ENCODE data around the gene HSD17B3.

- TF ChIP-seq, protein P1, sequence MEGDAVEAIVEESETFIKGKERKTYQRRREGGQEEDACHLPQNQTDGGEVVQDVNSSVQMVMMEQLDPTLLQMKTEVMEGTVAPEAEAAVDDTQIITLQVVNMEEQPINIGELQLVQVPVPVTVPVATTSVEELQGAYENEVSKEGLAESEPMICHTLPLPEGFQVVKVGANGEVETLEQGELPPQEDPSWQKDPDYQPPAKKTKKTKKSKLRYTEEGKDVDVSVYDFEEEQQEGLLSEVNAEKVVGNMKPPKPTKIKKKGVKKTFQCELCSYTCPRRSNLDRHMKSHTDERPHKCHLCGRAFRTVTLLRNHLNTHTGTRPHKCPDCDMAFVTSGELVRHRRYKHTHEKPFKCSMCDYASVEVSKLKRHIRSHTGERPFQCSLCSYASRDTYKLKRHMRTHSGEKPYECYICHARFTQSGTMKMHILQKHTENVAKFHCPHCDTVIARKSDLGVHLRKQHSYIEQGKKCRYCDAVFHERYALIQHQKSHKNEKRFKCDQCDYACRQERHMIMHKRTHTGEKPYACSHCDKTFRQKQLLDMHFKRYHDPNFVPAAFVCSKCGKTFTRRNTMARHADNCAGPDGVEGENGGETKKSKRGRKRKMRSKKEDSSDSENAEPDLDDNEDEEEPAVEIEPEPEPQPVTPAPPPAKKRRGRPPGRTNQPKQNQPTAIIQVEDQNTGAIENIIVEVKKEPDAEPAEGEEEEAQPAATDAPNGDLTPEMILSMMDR (IDR thresholded peaks at IDR 0.05; ENCODE audit: insufficient read depth, low read length, poor library complexity, severe bottlenecking): no peak
- no peak for TF ChIP-seq EZH2phosphoT487 (conservative IDR thresholded peaks at IDR 0.05; ENCODE audit: low read length)
These were observed 2.2 kb downstream of the HSD17B3 start for GRCh38 chr9:96299823-96300222.

Measured in SU-DHL-6 (cell line).